H1 (cell line): ENCODE results near the gene RNF126. TPM values are rescaled to one million over a fixed set of nuclear protein-coding genes. Genes with fewer than 3 reads are reported as not detected.

Experiments used
- CHD1 ChIP-seq: IDR thresholded peaks from 2 replicates; pipeline ENCODE4 v1.6.1; 2012; ENCODE audit warnings: low read depth, low read length, improper control_type of control experiment
- HDAC6 ChIP-seq: IDR thresholded peaks from one replicate; pipeline ENCODE4 v1.7.1; 2012; ENCODE audit warnings: low read depth, mild to moderate bottlenecking, inconsistent platforms, low read length, moderate library complexity
- MAFK ChIP-seq: IDR thresholded peaks from 2 replicates; pipeline ENCODE4 v1.6.1; 2012; ENCODE audit warnings: low read depth, mild to moderate bottlenecking, improper control_type of control experiment, low read length
- POLR2AphosphoS5 ChIP-seq: IDR thresholded peaks from 2 replicates; pipeline ENCODE4 v1.6.1; 2011; ENCODE audit warnings: low read depth, low read length
- POU5F1 ChIP-seq: IDR thresholded peaks from 2 replicates; pipeline ENCODE4 v1.6.1; 2011; ENCODE audit warnings: low read depth, mild to moderate bottlenecking, low read length, moderate library complexity
- RNF2 ChIP-seq: fragments of 200-900, 300-1000 bp; sonication (generic); IDR thresholded peaks from 2 replicates; pipeline ENCODE4 v1.7.1; 2016; ENCODE audit warnings: borderline replicate concordance, low read depth, mild to moderate bottlenecking, antibody characterized with exemption, low read length; ENCODE audit not compliant: poor library complexity, severe bottlenecking; ENCODE audit errors: missing control alignments
- SIRT6 ChIP-seq: IDR thresholded peaks from one replicate; pipeline ENCODE4 v1.7.1; 2012; ENCODE audit warnings: low read length, inconsistent platforms
- SRF ChIP-seq: IDR thresholded peaks from 2 replicates; pipeline ENCODE4 v1.6.1; 2011; ENCODE audit warnings: mild to moderate bottlenecking, low read depth, low read length, moderate library complexity
- polyA plus RNA-seq, 7 experiments: library from polyadenylated mRNA; depleted of rRNA in 3 of 7; stranded (reverse) in 5 of 7; unstranded in 2 of 7; fragments of >200 nt in 5 of 7; fragments of 200-250 nt in 2 of 7; gene quantifications; 1 replicate in 5 of 7; 2 replicates in 1 of 7; 4 replicates in 1 of 7; pipeline versions ENCODE4 v1.2.1 to v1.2.3, GENCODE V29; 2011 to 2013; ENCODE audit warnings: missing spikeins in 2 of 7, mixed read lengths in 2 of 7
- total RNA-seq: library from RNA; stranded (reverse); fragmentation: NEBNext Ultra II Directional; extraction: Animal tissue kit (Norgen Biotek cat#: 25700); gene quantifications from 2 replicates; pipeline ENCODE4 v1.2.1, GENCODE V29; 2021

The RNF126 gene
- total and polyA plus RNA-seq, 2 of the 8 experiments (the other 6 are each of a cell fraction or from before 2014, with no cell fraction given): 21.8 to 68.0 TPM

GRCh38 chr19:658059-658839, 4.8 kb downstream of the RNF126 start (continued):
- TF ChIP-seq RNF2 (no peak), HDAC6 (no peak), CHD1 (no peak), MAFK (no peak), POU5F1 (no peak), SRF (no peak), POLR2AphosphoS5 (no peak), SIRT6 (no peak)
